ENCODE data around the gene PCDHB11.
"Not testable (repeated sequence)": the region's sequence is repeated elsewhere in the genome, so short reads cannot be mapped to it uniquely, and the experiment has no call there.

GRCh38 chr5:141210281-141210680 lies 10.9 kb downstream of the PCDHB11 start:
- TF ChIP-seq CTCF (IDR thresholded peaks at IDR 0.05; ENCODE audit: low read length); EZH2 (optimal IDR thresholded peaks at IDR 0.05; ENCODE audit: low read depth, low read length): not testable (repeated sequence)

Measured in MM.1S (cell line).